ENCODE measurements around the gene LTN1. TPM values are rescaled to one million over a fixed set of nuclear protein-coding genes. Genes with fewer than 3 reads are reported as not detected.
A peak's percentile ranks its signal among the peaks of the same experiment; 100 is the strongest.

Gene LTN1
- total and polyA plus RNA-seq, 2 of the 13 experiments (the other 11 are each of a cell fraction or from before 2014, with no cell fraction given): 6.7 to 24.6 TPM

DNA sequence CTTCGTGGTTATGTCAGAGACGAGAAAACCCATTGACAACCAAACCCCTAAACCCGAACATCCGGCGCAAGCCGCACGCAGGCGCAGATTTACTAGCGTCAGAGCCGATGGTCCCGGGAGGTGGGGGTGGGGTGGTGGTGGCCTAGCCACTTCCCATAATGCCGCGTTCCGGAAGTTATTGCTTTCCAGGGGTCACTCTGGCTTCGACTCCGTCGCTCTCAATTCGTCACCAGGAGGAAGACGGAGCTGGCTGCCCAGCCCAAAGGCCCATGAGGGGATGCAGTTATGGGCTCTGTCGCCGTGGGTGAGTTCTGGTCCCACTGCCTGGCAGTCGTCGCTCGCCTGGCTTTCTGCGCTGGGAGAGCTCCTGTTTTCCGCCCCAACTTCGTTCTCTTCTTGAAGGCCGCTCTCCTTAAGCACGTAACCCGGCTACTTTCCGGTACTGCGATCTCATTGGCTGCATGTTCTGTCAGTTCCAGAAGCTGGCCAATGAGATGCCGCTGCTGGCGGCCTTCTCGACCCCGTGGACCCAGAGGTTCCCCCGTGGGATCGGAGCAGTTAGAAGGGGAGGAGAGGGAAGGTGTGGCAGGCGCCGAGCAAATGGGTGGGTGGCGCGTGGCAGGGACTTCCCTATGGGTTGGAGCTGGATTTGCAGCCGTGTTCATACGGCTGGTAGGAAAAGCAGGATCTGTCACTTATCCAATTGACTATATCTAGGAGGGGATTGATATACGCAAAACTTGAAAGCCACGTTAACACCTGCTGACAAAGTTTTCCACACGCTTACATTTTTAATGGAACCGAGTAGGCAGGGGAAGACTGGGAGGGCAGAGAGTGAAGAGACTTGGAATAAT, 32.0 kb upstream of the LTN1 start, which contains the start of gene USP16 (continued):
- TF ChIP-seq, protein P1, sequence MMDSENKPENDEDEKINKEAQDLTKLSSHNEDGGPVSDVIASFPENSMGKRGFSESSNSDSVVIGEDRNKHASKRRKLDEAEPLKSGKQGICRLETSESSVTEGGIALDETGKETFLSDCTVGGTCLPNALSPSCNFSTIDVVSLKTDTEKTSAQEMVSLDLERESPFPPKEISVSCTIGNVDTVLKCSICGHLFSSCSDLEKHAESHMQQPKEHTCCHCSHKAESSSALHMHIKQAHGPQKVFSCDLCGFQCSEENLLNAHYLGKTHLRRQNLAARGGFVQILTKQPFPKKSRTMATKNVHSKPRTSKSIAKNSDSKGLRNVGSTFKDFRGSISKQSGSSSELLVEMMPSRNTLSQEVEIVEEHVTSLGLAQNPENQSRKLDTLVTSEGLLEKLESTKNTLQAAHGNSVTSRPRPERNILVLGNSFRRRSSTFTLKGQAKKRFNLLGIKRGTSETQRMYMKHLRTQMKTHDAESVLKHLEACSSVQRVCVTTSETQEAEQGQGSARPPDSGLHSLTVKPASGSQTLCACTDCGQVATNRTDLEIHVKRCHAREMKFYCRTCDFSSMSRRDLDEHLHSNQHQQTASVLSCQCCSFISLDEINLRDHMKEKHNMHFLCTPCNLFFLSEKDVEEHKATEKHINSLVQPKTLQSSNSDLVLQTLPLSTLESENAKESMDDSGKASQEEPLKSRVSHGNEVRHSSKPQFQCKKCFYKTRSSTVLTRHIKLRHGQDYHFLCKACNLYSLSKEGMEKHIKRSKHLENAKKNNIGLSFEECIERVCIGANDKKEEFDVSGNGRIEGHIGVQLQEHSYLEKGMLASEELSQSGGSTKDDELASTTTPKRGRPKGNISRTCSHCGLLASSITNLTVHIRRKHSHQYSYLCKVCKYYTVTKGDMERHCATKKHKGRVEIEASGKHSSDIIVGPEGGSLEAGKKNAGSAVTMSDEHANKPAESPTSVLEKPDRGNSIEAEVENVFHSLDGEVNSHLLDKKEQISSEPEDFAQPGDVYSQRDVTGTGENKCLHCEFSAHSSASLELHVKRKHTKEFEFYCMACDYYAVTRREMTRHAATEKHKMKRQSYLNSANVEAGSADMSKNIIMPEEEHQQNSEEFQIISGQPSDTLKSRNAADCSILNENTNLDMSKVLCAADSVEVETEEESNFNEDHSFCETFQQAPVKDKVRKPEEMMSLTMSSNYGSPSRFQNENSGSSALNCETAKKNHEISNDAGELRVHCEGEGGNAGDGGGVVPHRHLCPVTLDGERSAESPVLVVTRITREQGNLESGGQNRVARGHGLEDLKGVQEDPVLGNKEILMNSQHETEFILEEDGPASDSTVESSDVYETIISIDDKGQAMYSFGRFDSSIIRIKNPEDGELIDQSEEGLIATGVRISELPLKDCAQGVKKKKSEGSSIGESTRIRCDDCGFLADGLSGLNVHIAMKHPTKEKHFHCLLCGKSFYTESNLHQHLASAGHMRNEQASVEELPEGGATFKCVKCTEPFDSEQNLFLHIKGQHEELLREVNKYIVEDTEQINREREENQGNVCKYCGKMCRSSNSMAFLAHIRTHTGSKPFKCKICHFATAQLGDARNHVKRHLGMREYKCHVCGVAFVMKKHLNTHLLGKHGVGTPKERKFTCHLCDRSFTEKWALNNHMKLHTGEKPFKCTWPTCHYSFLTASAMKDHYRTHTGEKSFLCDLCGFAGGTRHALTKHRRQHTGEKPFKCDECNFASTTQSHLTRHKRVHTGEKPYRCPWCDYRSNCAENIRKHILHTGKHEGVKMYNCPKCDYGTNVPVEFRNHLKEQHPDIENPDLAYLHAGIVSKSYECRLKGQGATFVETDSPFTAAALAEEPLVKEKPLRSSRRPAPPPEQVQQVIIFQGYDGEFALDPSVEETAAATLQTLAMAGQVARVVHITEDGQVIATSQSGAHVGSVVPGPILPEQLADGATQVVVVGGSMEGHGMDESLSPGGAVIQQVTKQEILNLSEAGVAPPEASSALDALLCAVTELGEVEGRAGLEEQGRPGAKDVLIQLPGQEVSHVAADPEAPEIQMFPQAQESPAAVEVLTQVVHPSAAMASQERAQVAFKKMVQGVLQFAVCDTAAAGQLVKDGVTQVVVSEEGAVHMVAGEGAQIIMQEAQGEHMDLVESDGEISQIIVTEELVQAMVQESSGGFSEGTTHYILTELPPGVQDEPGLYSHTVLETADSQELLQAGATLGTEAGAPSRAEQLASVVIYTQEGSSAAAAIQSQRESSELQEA (CRISPR knock-in tag; IDR thresholded peaks at IDR 0.05; ENCODE audit: not compliant biosample characterization): no peak
- peak; percentile 100 for TF ChIP-seq NFYB (CRISPR knock-in tag; IDR thresholded peaks at IDR 0.05)
- no peak for TF ChIP-seq ZNF644 (CRISPR knock-in tag; IDR thresholded peaks at IDR 0.05; ENCODE audit: low read depth)
- no peak for TF ChIP-seq JUNB (CRISPR knock-in tag; IDR thresholded peaks at IDR 0.05; ENCODE audit: borderline replicate concordance)
- TF ChIP-seq ZNF615 (CRISPR knock-in tag; IDR thresholded peaks at IDR 0.05; ENCODE audit: borderline replicate concordance): no peak
- peak; percentile 54; the same call in 1 of the 2 replicates for TF ChIP-seq ARID2 (CRISPR knock-in tag; IDR thresholded peaks at IDR 0.05; ENCODE audit: borderline replicate concordance)
- 0 out of 2 replicates have a peak, but pooled peaks have one; percentile 23 for TF ChIP-seq ZNF792 (CRISPR knock-in tag; IDR thresholded peaks at IDR 0.05)
- TF ChIP-seq LCORL (IDR thresholded peaks at IDR 0.05): no peak
- TF ChIP-seq LCORL (CRISPR knock-in tag; IDR thresholded peaks at IDR 0.05): 0 out of 2 replicates have a peak, but pooled peaks have one; percentile 50
- no peak for TF ChIP-seq U2AF2 (IDR thresholded peaks at IDR 0.05; ENCODE audit: low read depth, low read length)
- TF ChIP-seq, protein P2, sequence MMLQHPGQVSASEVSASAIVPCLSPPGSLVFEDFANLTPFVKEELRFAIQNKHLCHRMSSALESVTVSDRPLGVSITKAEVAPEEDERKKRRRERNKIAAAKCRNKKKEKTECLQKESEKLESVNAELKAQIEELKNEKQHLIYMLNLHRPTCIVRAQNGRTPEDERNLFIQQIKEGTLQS (CRISPR knock-in tag; IDR thresholded peaks at IDR 0.05): no peak
- TF ChIP-seq, protein P3, sequence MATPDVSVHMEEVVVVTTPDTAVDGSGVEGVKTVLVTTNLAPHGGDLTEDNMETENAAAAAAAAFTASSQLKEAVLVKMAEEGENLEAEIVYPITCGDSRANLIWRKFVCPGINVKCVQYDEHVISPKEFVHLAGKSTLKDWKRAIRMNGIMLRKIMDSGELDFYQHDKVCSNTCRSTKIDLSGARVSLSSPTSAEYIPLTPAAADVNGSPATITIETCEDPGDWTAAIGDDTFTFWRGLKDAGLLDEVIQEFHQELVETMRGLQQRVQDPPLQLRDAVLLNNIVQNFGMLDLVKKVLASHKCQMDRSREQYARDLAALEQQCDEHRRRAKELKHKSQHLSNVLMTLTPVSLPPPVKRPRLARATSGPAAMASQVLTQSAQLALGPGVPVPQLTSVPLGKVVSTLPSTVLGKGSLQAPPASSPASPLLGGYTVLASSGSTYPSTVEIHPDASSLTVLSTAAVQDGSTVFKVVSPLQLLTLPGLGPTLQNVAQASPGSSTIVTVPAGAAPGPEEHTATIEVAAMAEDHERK (CRISPR knock-in tag; IDR thresholded peaks at IDR 0.05; ENCODE audit: low read depth): no peak
- TF ChIP-seq NFRKB (IDR thresholded peaks at IDR 0.05): no peak
- TF ChIP-seq NFKB2 (CRISPR knock-in tag; IDR thresholded peaks at IDR 0.05; ENCODE audit: borderline replicate concordance): peak; percentile 85
- peak; percentile 29; the same call in 1 of the 2 replicates for TF ChIP-seq ZNF670 (CRISPR knock-in tag; IDR thresholded peaks at IDR 0.05; ENCODE audit: borderline replicate concordance)
- peak; percentile 45 for TF ChIP-seq ZNF781 (CRISPR knock-in tag; IDR thresholded peaks at IDR 0.05; ENCODE audit: borderline replicate concordance, not compliant biosample characterization)
- no peak for TF ChIP-seq ZNF713 (CRISPR knock-in tag; IDR thresholded peaks at IDR 0.05)
- TF ChIP-seq TBP (CRISPR knock-in tag; IDR thresholded peaks at IDR 0.05): no peak
- peak; percentile 54; the same call in 1 of the 2 replicates for TF ChIP-seq ZNF263 (CRISPR knock-in tag; IDR thresholded peaks at IDR 0.05)
- TF ChIP-seq SMC3 (IDR thresholded peaks at IDR 0.05; ENCODE audit: low read length): no peak
- TF ChIP-seq ZNF333 (CRISPR knock-in tag; IDR thresholded peaks at IDR 0.05; ENCODE audit: borderline replicate concordance): no peak

Data from HepG2 (cell line).